Measurements from ENCODE around the gene GM2A. TPM values are rescaled to one million over a fixed set of nuclear protein-coding genes. Genes with fewer than 3 reads are reported as not detected.

GM2A gene
- total and polyA plus RNA-seq, 2 of the 13 experiments (the other 11 are each of a cell fraction or from before 2014, with no cell fraction given), result 14.6 to 29.6 TPM

DNA sequence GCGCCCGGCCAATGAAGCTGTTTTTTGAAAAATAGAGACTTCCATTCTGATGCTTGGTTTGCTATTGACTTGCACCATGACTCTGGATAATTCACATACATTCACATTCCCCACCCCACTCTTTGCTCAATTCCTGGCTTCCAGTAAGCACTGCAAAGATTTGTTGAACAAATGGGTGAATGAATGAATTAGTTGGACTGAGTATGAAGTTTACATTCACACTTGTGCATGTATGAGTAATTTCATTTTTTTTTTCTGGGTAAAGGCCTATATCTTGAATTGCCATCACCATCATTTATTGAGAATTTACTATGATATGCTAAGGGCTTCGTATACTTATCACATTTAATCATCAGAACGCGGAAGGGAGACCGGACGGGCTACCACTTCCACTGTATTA lies 15.3 kb upstream of the GM2A start:
- Histone ChIP-seq H3K4me2 (ENCODE audit: low read depth, low read length) (peak overlapping the region; percentile 79), H4K20me1 (ENCODE audit: insufficient read depth, low read length) (no peaks in the 10 kb centered on the region), H3K9me3 (ENCODE audit: low read length) (no peaks in the 10 kb centered on the region), H3K79me2 (ENCODE audit: insufficient read depth, low read length) (no peaks in the 10 kb centered on the region), H3K4me3 (replicated peaks in 1 of 3; ENCODE audit: insufficient read depth in 1 of 3, low read depth in 2 of 3, low read length in 3 of 3) (0 out of 6 replicates have a peak overlapping the region, but pooled peaks of 1 of the 3 experiments have one; percentile 37), H3K27me3 (ENCODE audit: control insufficient read depth in 1 of 2, insufficient read depth in 2 of 2, low read length in 2 of 2) (peaks cover 2 to 14% of the 10 kb centered on the region in 2 experiments; a peak in 1 of 5 replicates), H3K9ac (ENCODE audit: insufficient read depth, low read depth, low read length) (no peak overlapping the region), H3K36me3 (replicated peaks in 1 of 2; ENCODE audit: control insufficient read depth in 1 of 2, insufficient read depth in 2 of 2, low read length in 2 of 2) (no peaks in the 10 kb centered on the region), H3K27ac (ENCODE audit: extremely low read length, insufficient read depth, low read length) (no peak overlapping the region), H3K4me1 (ENCODE audit: insufficient read depth, low read length) (peaks cover 58% of the 10 kb centered on the region), H2AFZ (ENCODE audit: low read length) (no peak overlapping the region)
- no peak for DNase-seq (ENCODE audit: low spot score)
- WGBS (ENCODE audit: low lambda C conversion rate), result 71% methylated on average over 7 of the region's 7 CpGs
- ChIA-PET POLR2A (interaction anchor here (1.3 to 1.8 kb wide), 3 partner anchors 13 to 14 kb away, joined by 3 to 8 read pairs (median 6); partner anchors contain the start of gene CCDC69), CTCF (ENCODE audit: low intra/inter-chr PET ratio, low total read pairs) (no interaction called here)
- no peak for ATAC-seq
- no TSS peak for BruUV-seq (replicated peaks)
- TF ChIP-seq GZF1 (CRISPR knock-in tag; IDR thresholded peaks at IDR 0.05), result no peak
- no peak for TF ChIP-seq CBX5 (CRISPR knock-in tag; IDR thresholded peaks at IDR 0.05; ENCODE audit: borderline replicate concordance)
- TF ChIP-seq ZNF761 (CRISPR knock-in tag; conservative IDR thresholded peaks at IDR 0.05), result no peak
- no peak for FAIRE-seq
- intact Hi-C loops (cut with micrococcal nuclease; ENCODE audit: unreplicated experiment) (no loop called here), in situ Hi-C loops (cut with HindIII; ENCODE audit: extremely low pct_ligation_motif_present, low pct_unique_long_range_greater_than_20kb) (loop anchor here (10.0 kb wide), 1 partner anchor 113 kb away; no protein-coding TSS in a partner anchor)

DNA sequence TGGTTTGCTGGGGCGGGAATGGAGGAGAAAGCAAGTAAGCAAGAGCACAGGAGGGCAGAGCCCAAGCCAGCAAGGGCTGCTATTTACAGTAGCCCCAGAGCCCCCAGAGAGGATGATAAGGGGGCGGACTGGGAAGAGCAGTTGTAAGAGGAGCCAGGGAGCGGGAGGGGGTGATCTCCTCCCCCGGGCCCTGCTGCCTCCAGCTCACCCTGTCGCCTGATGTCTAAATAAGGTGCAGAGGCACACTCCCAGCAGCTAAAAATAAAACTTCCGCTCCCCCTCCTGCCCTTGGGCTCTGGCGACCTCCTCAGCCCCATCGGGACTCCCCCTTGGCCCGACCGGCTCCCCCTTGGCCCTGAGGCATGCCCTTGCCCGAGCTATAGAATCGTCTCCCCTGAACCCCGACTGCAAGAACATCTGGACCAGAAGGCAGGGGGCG lies 14.7 kb upstream of the GM2A start:
- no peak overlapping the region for H3K27ac ChIP-seq (ENCODE audit: extremely low read length, insufficient read depth, low read length)
- CTCF ChIA-PET (ENCODE audit: low intra/inter-chr PET ratio, low total read pairs), result interaction anchor here (2.0 kb wide), 1 partner anchor 112 kb away, joined by 19 read pairs; no protein-coding TSS in a partner anchor
- TF ChIP-seq PATZ1 (CRISPR knock-in tag; IDR thresholded peaks at IDR 0.05), result peak; percentile 65; the same call in 1 of the 2 replicates
- no peak for TF ChIP-seq SSRP1 (CRISPR knock-in tag; IDR thresholded peaks at IDR 0.05)
- TF ChIP-seq ZNF687 (CRISPR knock-in tag; IDR thresholded peaks at IDR 0.05), result peak; percentile 32; the same call in 1 of the 2 replicates
- no peak for TF ChIP-seq ZNF205 (CRISPR knock-in tag; IDR thresholded peaks at IDR 0.05)
- no peak for TF ChIP-seq SRSF1 (optimal IDR thresholded peaks at IDR 0.05; ENCODE audit: low read depth, low read length)

More for the DNA sequence above, 14.7 kb upstream of the GM2A start:
- Histone ChIP-seq H3K27me3 (ENCODE audit: control insufficient read depth in 1 of 2, insufficient read depth in 2 of 2, low read length in 2 of 2) (peaks cover 2 to 14% of the 10 kb centered on the region in 2 experiments; a peak in 1 of 5 replicates), H3K4me3 (replicated peaks in 1 of 3; ENCODE audit: insufficient read depth in 1 of 3, low read depth in 2 of 3, low read length in 3 of 3) (peak overlapping the region; percentile 20 to 68 (median 37)), H3K9me3 (ENCODE audit: low read length) (no peaks in the 10 kb centered on the region), H4K20me1 (ENCODE audit: insufficient read depth, low read length) (no peaks in the 10 kb centered on the region), H3K36me3 (replicated peaks in 1 of 2; ENCODE audit: control insufficient read depth in 1 of 2, insufficient read depth in 2 of 2, low read length in 2 of 2) (no peaks in the 10 kb centered on the region), H3K4me1 (ENCODE audit: insufficient read depth, low read length) (peaks cover 57% of the 10 kb centered on the region), H3K9ac (ENCODE audit: insufficient read depth, low read depth, low read length) (peak overlapping the region; percentile 32; the same call in 1 of the 2 replicates), H3K4me2 (ENCODE audit: low read depth, low read length) (peak overlapping the region; percentile 79), H3K79me2 (ENCODE audit: insufficient read depth, low read length) (no peaks in the 10 kb centered on the region), H2AFZ (ENCODE audit: low read length) (peak overlapping the region; percentile 32)
- POLR2A ChIA-PET, result interaction anchor here (1.1 to 1.8 kb wide), 4 partner anchors 13 to 112 kb away, joined by 4 to 8 read pairs (median 6); partner anchors contain the start of genes CCDC69 and GM2A
- no peak for DNase-seq (ENCODE audit: low spot score)
- FAIRE-seq, result no peak
- peak; percentile 16 for ATAC-seq
- WGBS (ENCODE audit: low lambda C conversion rate), result 0% methylated on average over 3 of the region's 14 CpGs
- in situ Hi-C loops (cut with HindIII; ENCODE audit: extremely low pct_ligation_motif_present, low pct_unique_long_range_greater_than_20kb) (loop anchor here (10.0 kb wide), 1 partner anchor 114 kb away; no protein-coding TSS in a partner anchor), intact Hi-C loops (cut with micrococcal nuclease; ENCODE audit: unreplicated experiment) (no loop called here)
- BruUV-seq (replicated peaks), result no TSS peak
